Measurements from ENCODE around the gene RRM1.
"Not testable (repeated sequence)": the region's sequence is repeated elsewhere in the genome, so short reads cannot be mapped to it uniquely, and the experiment has no call there.

Gene RRM1

DNA sequence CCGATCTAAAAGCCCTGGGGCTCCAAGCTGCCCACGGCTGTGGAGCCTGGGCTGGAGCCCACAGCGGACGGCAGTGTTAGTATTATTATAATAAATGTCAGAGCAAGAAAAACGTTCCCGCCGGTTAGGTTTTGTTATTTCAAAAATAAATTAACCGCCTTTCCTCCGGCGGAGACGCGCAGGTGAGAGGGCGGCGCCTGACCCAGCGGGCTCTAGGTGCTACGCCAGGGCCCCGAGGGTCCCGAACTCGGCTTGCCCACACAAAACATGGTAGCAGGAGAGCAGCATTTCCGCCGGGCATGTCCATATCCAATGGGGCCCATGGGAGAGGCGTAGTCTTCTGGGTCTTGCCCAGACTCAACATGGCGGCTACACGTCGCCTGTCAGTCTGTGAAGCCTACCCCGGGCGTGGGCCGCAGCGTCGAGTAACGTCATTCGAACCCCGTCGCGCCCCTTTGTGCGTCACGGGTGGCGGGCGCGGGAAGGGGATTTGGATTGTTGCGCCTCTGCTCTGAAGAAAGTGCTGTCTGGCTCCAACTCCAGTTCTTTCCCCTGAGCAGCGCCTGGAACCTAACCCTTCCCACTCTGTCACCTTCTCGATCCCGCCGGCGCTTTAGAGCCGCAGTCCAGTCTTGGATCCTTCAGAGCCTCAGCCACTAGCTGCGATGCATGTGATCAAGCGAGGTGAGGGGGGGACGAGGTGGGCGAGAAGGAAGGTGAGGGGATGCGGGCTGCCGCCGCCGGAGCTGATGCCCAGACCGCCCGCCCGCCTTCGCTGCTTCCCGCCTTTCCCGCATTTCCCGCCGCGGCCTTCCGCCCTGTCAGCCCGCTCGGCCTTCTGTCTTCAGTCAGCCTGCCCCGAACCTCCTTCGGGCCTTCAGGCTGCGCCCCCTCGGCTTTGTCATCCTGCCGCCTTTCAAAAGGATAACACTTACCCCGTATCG is at the start of gene RRM1:
Gene RRM1 (plus strand): TSS at position 452 of the 944 bp plus-strand sequence. CDS start 214 bp downstream, at position 666.
- DNase-seq, result peak; percentile 95

GRCh38 chr11:4044976-4045646 is 49.5 kb upstream of the RRM1 start:
- DNase-seq, result no peak

DNA sequence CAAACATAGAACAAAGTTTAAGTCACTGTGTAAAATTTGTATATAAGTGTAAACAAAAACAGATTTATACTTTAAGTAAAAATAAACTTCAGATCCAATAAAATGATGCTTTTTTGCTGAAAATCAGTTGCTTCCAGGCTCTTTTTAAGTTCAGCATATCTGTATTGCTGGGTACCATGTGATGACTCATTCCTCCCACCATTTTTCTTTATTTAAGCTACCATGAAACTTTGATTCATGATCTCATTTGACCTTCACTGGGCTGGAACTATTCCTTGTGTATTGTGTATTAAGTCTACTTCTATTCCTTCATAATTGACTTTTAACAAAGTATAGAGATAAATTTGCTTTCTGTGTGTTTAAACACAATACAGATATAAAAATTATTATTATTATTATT is 46.3 kb upstream of the RRM1 start:
- no peak for DNase-seq

DNA sequence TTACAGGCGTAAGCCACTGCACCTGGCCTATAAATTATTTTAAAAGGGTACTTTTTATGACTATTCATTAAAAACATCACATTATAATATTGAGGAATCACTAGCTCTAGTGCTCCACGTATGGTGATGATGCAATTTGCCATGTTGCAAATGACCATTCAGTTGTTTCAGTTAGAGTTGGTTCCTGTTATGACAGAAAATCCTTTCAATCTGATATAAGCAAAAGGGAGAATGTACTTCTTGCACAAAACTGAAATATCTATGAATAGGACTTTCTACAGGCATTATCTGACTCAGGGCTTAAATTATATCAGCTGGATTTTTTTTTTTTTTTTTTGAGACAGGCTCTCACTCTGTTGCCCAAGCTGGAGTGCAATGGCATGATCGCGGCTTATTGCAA is 45.6 kb upstream of the RRM1 start:
- DNase-seq, result no peak

GRCh38 chr11:4050138-4050537 is 44.5 kb upstream of the RRM1 start:
- DNase-seq, result no peak

DNA sequence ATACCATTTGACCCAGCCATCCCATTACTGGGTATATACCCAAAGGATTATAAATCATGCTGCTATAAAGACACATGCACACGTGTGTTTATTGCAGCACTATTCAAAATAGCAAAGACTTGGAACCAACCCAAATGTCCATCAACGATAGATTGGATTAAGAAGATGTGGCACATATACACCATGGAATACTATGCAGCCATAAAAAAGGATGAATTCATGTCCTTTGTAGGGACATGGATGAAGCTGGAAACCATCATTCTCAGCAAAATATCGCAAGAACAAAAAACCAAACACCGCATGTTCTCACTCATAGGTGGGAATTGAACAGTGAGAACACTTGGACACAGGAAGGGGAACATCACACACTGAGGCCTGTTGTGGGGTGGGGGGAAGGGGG is 41.4 kb upstream of the RRM1 start:
- DNase-seq, result not testable (repeated sequence)

GRCh38 chr11:4054643-4055042 is 40.0 kb upstream of the RRM1 start:
- peak; percentile 40 for DNase-seq

- DNase-seq, result no peak
Observed at GRCh38 chr11:4059424-4059823, 35.2 kb upstream of the RRM1 start.

GRCh38 chr11:4060182-4060923 is 34.2 kb upstream of the RRM1 start:
- no peak for DNase-seq

GRCh38 chr11:4061700-4062099 is 32.9 kb upstream of the RRM1 start:
- DNase-seq, result no peak

- DNase-seq, result no peak
Observed at GRCh38 chr11:4063348-4063747, 31.3 kb upstream of the RRM1 start.

- no peak for DNase-seq
Observed at GRCh38 chr11:4064278-4064955, 30.2 kb upstream of the RRM1 start.

DNA sequence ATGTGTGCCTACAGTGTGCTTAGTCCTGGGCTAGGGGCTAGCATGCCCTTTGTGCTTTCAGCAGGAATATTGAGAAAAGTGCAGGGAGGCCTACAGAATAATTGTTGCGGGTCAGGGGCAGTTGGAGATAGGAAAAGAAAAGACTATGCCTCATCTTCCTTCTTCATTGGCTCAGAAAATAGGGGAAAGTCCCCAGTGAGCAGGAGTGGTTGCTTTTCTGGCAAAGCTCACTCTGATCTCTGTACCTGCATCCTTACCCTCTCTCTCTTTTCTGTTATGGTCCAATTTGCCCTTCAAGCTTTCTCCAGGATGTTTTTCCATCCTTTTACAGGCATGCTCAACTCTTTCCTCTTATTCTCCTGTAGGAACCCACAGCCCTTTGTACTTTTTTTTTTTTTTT is 29.5 kb upstream of the RRM1 start:
- no peak for DNase-seq

DNA sequence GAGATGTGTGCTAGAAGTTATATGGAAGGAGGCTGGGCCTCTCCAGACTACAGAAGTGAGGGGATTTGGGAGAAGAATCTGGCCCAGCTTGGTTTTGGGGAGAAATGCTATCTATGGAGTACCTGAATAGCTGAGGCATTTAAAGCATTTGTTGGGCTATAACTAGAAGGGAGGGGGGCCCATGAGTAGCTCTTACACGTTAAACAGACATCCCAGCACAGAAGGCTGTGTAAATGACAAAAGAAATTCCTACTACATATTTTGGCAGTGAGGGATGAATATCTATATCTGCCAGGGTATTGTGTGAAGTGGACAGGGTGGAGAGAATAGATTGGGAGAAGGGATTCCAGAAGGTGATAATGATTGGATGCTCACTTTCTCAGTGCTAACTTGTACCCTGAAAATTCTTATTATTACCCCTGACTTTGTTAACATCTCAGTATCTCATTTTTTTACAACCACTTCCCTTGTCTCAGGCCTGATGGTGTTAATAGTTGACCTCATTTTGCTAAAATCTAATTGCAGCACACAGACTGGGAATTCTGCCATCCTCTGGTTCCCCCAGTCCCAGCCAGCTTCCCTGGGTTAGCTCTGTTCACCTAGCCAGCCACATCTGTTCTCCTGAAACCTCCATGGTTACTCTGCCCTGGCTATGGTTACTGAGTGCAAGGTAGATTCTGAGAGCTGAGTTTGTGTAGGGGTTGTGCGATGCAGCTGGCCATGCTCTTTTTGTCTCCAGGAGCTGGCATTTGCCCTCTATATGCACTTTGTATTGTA is 28.8 kb upstream of the RRM1 start:
- DNase-seq, result peak; percentile 11

- DNase-seq, result no peak
Observed at GRCh38 chr11:4066910-4067309, 27.7 kb upstream of the RRM1 start.

GRCh38 chr11:4068962-4069361 is 25.6 kb upstream of the RRM1 start:
- DNase-seq, result no peak

GRCh38 chr11:4071325-4071724 is 23.3 kb upstream of the RRM1 start:
- DNase-seq, result no peak

GRCh38 chr11:4071914-4072313 is 22.7 kb upstream of the RRM1 start:
- no peak for DNase-seq

GRCh38 chr11:4072668-4073285 is 21.8 kb upstream of the RRM1 start:
- DNase-seq, result peak; percentile 51

DNA sequence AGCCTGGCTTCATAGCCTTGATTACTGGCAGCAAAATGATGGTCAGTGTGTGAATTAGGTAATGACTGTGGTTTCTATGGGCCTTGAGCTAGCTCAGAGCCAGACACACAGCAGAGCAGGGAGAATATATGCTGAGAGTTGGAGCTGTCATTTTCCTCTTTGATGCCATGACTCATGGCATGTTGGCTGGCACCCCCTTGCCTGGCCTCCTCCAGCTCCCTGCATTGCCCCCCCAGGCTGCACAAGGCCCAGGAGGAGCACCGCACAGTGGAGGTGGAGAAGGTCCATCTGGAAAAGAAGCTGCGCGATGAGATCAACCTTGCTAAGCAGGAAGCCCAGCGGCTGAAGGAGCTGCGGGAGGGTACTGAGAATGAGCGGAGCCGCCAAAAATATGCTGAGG is 20.3 kb upstream of the RRM1 start:
- peak; percentile 94 for DNase-seq

DNA sequence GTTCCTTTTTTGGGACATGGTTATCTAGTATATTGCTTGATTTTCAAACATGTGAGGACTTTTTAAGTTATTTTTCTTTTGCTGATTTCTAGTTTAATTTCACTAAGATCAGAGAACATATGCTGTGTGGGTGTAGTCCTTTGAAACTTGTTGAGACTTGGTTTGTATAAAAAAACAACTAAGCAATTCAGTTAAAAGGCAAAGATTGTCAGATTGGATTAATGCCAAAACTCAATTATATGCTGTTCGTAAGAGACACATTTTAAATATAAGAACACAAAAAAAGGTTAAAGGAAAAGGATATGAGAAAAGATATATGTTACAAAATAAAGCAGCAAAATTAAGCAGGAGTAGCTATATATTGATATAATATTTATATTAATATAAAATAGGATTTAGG is 17.8 kb upstream of the RRM1 start:
- no peak for DNase-seq

DNA sequence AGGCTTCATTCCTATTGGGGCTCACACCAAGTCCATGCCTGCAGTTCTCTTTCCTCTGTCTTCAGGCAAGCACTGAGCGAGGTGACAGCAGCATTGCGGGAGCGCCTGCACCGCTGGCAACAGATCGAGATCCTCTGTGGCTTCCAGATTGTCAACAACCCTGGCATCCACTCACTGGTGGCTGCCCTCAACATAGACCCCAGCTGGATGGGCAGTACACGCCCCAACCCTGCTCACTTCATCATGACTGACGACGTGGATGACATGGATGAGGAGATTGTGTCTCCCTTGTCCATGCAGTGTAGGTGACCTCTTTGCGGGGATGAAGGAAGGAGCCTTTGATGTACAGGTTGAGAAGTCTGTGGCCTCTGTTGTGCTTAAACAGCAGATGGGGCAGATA is 11.4 kb upstream of the RRM1 start:
- DNase-seq, result no peak

Data from NCI-H226 (cell line).